Astrocyte (in vitro differentiated cells and primary cell): ENCODE measurements around the gene PHF12. TPM values are rescaled to one million over a fixed set of nuclear protein-coding genes. Genes with fewer than 3 reads are reported as not detected.

Experiments
- DNase-seq: peaks from one replicate; pipeline ENCODE4 v3.0.0-alpha.2; 2010; ENCODE audit warnings: low read depth
- FAIRE-seq: peaks from 2 replicates; lab custom pipeline; 2011; peaks lifted over from hg19 to GRCh38; lab: Jason Lieb, UNC
- H2AFZ ChIP-seq: 2 replicates; pipeline ENCODE4 v1.6.0; 2012; ENCODE audit warnings: low read depth, low read length, inconsistent platforms
- H3K27ac ChIP-seq: 2 replicates; pipeline ENCODE4 v1.5.1; 2011; ENCODE audit warnings: low read depth, low read length, inconsistent platforms
- H3K27me3 ChIP-seq: 2 replicates; pipeline ENCODE4 v1.6.0; 2011; ENCODE audit warnings: low read length, inconsistent platforms; ENCODE audit not compliant: insufficient read depth
- H3K36me3 ChIP-seq: 2 replicates; pipeline ENCODE4 v1.5.1; 2011; ENCODE audit warnings: low read length, inconsistent platforms; ENCODE audit not compliant: insufficient read depth
- H3K4me1 ChIP-seq: 2 replicates; pipeline ENCODE4 v1.5.1; 2011; ENCODE audit warnings: low read length, inconsistent platforms; ENCODE audit not compliant: insufficient read depth
- H3K4me2 ChIP-seq: 2 replicates; pipeline ENCODE4 v1.6.0; 2012; ENCODE audit warnings: low read length, inconsistent platforms
- H3K4me3 ChIP-seq: 2 replicates; pipeline ENCODE4 v1.5.1; 2011; ENCODE audit warnings: low read depth, mild to moderate bottlenecking, low read length, inconsistent platforms; ENCODE audit not compliant: insufficient read depth
- H3K79me2 ChIP-seq: 2 replicates; pipeline ENCODE4 v1.6.0; 2012; ENCODE audit warnings: mild to moderate bottlenecking, low read length, inconsistent platforms; ENCODE audit not compliant: insufficient read depth
- H3K9ac ChIP-seq: 2 replicates; pipeline ENCODE4 v1.6.0; 2012; ENCODE audit warnings: mild to moderate bottlenecking, low read length, inconsistent platforms
- H3K9me3 ChIP-seq: 2 replicates; pipeline ENCODE4 v1.5.1; 2012; ENCODE audit warnings: low read depth, mild to moderate bottlenecking, low read length, inconsistent platforms; ENCODE audit not compliant: insufficient read depth
- H4K20me1 ChIP-seq: 2 replicates; pipeline ENCODE4 v1.6.0; 2012; ENCODE audit warnings: low read length, inconsistent platforms; ENCODE audit not compliant: insufficient read depth
- H3K27ac Mint-ChIP-seq: one replicate; pipeline ENCODE4 v1.8.0; 2021; ENCODE audit warnings: mild to moderate bottlenecking, mixed read lengths; ENCODE audit not compliant: unreplicated experiment
- H3K27me3 Mint-ChIP-seq: one replicate; pipeline ENCODE4 v1.8.0; 2021; ENCODE audit warnings: low read depth, mixed read lengths; ENCODE audit not compliant: unreplicated experiment
- H3K36me3 Mint-ChIP-seq: one replicate; pipeline ENCODE4 v1.8.0; 2021; ENCODE audit warnings: low read depth, mixed read lengths; ENCODE audit not compliant: unreplicated experiment
- H3K4me1 Mint-ChIP-seq: one replicate; pipeline ENCODE4 v1.8.0; 2021; ENCODE audit warnings: low read depth, mixed read lengths; ENCODE audit not compliant: unreplicated experiment
- H3K4me3 Mint-ChIP-seq: one replicate; pipeline ENCODE4 v1.8.0; 2021; ENCODE audit warnings: mild to moderate bottlenecking, moderate library complexity, mixed read lengths; ENCODE audit not compliant: unreplicated experiment
- H3K9me3 Mint-ChIP-seq: one replicate; pipeline ENCODE4 v1.8.0; 2021; ENCODE audit warnings: mild to moderate bottlenecking, mixed read lengths; ENCODE audit not compliant: unreplicated experiment
- EZH2 ChIP-seq: IDR thresholded peaks from 2 replicates; pipeline ENCODE4 v1.6.1; 2012; ENCODE audit warnings: mild to moderate bottlenecking, low read length, inconsistent platforms; ENCODE audit not compliant: insufficient read depth
- total RNA-seq: library from RNA; stranded (reverse); gene quantifications from 2 replicates; pipeline ENCODE4 v1.2.1, GENCODE V29; 2021
- TF ChIP-seq, protein P1 (sequence below): IDR thresholded peaks from 2 replicates; pipeline ENCODE4 v1.5.1; 2011; ENCODE audit warnings: low read depth, mild to moderate bottlenecking, inconsistent platforms, low read length, moderate library complexity; ENCODE audit not compliant: insufficient read depth

The PHF12 gene
- total RNA-seq, 1 donor from 2014 or later: 41.6 TPM

DNA sequence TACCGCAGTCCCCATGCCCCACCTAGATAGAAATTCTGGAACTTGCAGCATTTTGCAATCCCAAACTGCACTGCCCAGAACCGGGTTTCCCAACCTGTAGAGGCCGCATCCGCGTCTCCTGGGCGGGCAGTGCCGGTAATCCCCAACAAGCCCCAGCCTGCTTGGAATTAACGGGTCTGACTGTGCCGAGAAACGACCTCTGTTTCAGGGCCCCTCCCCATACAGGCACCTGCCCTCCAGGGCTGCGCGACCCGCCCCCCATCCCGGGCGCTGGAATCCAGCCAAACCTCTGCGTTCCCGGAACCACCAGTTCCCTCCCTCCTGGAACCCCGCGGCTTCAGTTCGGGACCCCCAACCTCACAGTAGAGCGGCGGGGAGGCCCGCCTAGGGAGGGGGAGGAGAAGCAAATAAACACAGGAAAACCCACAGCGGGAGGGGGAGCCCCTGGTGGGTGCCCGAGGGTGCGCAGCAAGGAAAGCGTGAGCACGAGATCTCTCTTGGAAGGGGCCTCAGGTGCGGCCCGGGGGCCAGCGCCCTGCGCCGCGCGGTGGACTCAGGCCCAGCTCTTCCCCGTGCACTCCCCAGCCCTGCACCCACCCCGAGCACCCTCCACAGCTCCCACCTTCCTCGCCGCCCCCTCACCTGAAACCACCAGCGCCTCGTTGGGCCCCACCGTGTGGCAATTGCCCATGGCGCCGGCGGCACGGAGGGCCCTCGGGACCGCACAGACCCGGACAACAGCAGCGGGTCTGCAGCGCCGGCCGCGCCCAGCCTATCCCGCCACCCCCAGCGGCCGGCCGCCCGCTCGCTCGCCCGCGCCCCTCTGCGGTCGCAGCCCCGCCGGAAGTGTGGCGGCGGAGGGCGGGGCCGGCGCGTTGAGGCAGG is 54.2 kb downstream of the PHF12 start, which contains the start of gene FLOT2:
Gene FLOT2 (minus strand): TSS at position 850 of the 885 bp plus-strand sequence. CDS start 159 bp downstream, at position 691.
- Histone ChIP-seq H3K9ac (peak within 1 kb of the TSS; percentile 74), H3K4me2 (peak within 1 kb of the TSS; percentile 96), H3K27me3 (no peaks in the 10 kb centered on the region), H3K4me1 (peaks cover 10% of the 10 kb centered on the region), H2AFZ (peak within 1 kb of the TSS; percentile 96), H3K36me3 (no peaks in the 10 kb centered on the region), H3K4me3 (peak within 1 kb of the TSS; percentile 75), H4K20me1 (peaks cover 23% of the 10 kb centered on the region), H3K27ac (no peak within 1 kb of the TSS), H3K9me3 (no peaks in the 10 kb centered on the region), H3K79me2 (peaks cover 6% of the 10 kb centered on the region)
- DNase-seq (no peak), FAIRE-seq (no peak)
- Mint-ChIP-seq H3K9me3 (no peaks in the 10 kb centered on the region), H3K4me1 (peaks cover 20% of the 10 kb centered on the region), H3K27ac (peak within 1 kb of the TSS; percentile 77), H3K36me3 (peaks cover 6% of the 10 kb centered on the region), H3K4me3 (peak within 1 kb of the TSS; percentile 96), H3K27me3 (peaks cover 1% of the 10 kb centered on the region)
- TF ChIP-seq EZH2: no peak
- TF ChIP-seq, protein P1, sequence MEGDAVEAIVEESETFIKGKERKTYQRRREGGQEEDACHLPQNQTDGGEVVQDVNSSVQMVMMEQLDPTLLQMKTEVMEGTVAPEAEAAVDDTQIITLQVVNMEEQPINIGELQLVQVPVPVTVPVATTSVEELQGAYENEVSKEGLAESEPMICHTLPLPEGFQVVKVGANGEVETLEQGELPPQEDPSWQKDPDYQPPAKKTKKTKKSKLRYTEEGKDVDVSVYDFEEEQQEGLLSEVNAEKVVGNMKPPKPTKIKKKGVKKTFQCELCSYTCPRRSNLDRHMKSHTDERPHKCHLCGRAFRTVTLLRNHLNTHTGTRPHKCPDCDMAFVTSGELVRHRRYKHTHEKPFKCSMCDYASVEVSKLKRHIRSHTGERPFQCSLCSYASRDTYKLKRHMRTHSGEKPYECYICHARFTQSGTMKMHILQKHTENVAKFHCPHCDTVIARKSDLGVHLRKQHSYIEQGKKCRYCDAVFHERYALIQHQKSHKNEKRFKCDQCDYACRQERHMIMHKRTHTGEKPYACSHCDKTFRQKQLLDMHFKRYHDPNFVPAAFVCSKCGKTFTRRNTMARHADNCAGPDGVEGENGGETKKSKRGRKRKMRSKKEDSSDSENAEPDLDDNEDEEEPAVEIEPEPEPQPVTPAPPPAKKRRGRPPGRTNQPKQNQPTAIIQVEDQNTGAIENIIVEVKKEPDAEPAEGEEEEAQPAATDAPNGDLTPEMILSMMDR: no peak

DNA sequence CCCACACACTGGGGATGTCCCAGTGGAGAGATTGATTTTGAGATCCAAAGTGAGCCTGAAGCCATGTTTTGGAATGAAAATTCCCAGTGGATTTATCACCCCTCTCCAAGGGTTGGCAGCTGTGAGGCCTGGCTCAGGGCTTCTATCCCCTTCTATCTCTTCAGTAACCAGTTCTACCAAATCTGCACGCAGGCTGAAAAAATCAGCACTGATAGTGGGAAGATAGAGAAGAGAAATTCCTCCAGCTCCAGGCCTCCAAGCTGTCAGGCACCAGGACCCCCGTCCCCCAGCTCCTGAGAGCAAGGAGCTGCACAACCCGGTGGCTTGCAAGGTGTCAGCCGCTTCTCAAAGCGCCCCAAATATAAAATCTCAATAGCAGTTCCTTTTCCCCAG is 54.8 kb downstream of the PHF12 start:
- Histone ChIP-seq H3K4me2 (peak overlapping the region; percentile 96), H3K27me3 (no peaks in the 10 kb centered on the region), H2AFZ (peak overlapping the region; percentile 96), H3K4me1 (peaks cover 9% of the 10 kb centered on the region), H3K27ac (no peak overlapping the region), H3K4me3 (peak overlapping the region; percentile 75), H3K9ac (peak overlapping the region; percentile 74), H3K79me2 (peaks cover 6% of the 10 kb centered on the region), H4K20me1 (peaks cover 23% of the 10 kb centered on the region), H3K36me3 (no peaks in the 10 kb centered on the region), H3K9me3 (no peaks in the 10 kb centered on the region)
- TF ChIP-seq, protein P1: no peak
- no peak for TF ChIP-seq EZH2
- Mint-ChIP-seq H3K4me1 (peaks cover 14% of the 10 kb centered on the region), H3K27me3 (peaks cover 1% of the 10 kb centered on the region), H3K9me3 (no peaks in the 10 kb centered on the region), H3K4me3 (peak overlapping the region; percentile 96), H3K27ac (peak overlapping the region; percentile 77), H3K36me3 (peaks cover 9% of the 10 kb centered on the region)
- DNase-seq: no peak
- FAIRE-seq: no peak
